CD4-positive, alpha-beta T cell treated with Interleukin-17A for 4 hours (primary cell): ENCODE results near the gene MGME1.

ENCODE experiments used
- DNase-seq: peaks from one replicate; pipeline ENCODE4 v3.0.0-alpha.2; 2020; ENCODE audit warnings: mixed read lengths

MGME1 gene

DNA sequence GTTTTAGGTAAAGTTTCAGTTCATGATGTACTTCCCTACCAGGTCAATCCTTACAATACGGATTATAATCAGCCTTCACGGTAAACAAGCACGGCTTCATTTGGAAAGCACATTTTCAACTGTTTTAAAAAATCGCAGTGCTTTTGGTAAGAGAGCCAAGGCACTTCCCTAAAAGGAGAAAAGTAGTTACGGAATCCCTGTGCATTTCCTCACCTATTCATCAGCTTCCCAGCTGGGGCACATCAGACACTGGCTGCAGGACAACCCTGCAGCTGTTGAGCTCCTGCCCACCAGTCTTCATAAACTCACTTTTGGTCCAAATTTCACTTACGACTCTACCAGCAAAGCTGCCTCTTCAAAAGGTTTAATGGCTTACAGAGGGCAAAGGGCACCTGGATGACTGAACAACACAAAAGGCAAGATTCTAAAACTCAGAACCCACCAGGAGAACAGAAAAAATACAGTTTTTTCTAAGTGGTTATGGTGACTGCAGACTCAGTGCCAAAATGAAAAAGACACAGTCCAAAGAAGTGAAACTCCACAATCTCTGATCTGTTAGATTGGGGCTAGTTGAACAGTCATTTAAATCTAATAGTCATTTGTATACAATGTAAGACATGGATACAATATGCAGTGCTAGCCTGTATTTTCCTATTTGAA, 7.8 kb upstream of the MGME1 start:
- no peak for DNase-seq

GRCh38 chr20:17961587-17961940, 7.3 kb upstream of the MGME1 start:
- no peak for DNase-seq

DNA sequence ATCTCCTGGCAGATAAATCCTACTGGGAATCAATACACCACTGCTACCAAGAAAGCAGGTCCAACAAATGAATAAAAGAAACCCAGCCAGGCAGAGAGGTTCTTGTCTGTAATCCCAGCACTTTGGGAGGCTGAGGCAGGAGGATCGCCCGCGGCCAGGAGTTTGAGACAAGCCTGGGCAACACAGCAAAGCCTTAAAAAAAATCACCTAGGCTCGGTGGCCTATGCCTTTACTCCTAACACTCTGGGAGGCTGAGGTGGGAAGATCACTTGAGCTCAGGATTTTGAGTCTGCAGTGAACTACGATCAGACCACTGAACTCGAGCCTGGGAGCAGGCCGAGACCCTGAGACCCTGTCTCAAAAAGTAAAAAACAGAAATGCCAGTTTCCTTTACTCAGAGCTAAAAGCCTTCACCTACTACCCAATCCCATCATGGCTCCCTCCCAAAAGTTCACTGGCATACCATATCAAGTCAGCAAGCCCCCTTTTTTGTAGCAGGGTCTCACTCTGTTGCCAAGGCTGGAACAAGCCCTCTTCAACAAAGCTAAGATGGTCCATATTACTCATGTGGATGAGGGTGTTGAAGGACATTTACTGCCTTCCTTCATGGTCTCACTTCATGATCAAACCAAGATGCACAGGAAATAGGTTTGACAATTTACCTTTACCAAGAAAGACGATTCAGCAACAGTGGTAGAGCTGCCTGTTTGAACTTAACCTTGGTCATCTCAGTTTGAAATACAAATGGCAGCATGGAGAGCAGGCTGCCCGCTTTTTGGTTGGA, 5.5 kb upstream of the MGME1 start:
- DNase-seq, result no peak

- DNase-seq, result no peak
These were observed 4.7 kb upstream of the MGME1 start for GRCh38 chr20:17964073-17964472.

GRCh38 chr20:17964632-17965031, 4.2 kb upstream of the MGME1 start:
- no peak for DNase-seq

DNA sequence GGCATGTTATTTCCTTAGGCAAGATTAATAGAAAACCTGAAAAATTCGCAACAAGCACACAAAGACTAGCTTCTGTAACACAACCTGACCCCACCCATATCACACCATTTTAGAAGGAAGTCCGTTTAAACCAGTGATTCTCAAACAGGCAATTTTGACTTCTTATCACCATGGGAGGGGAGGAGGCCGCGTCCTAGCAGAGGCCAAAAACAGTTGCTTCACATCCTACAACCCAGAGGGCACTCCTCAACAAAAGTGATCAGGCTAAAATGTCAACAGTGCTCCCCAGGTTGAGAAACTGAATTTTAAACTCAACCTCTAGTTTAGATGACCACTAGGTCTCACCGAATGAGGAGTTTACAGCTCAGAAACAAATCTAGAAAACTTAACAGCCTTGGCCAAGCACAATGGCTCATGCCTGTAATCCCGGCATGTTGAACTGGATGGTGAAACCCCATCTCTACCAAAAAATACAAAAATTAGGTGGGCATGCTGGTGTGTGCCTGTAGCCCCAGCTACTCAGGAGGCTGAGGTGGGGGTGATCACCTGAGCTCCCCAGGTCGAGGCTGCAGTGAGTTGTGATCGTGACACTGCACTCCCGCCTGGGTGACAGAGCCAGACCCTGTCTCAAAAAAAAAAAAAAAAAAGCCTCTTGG, 3.6 kb upstream of the MGME1 start:
- DNase-seq, result no peak

- DNase-seq, result no peak
These were observed 2.1 kb upstream of the MGME1 start for GRCh38 chr20:17966432-17967310.

DNA sequence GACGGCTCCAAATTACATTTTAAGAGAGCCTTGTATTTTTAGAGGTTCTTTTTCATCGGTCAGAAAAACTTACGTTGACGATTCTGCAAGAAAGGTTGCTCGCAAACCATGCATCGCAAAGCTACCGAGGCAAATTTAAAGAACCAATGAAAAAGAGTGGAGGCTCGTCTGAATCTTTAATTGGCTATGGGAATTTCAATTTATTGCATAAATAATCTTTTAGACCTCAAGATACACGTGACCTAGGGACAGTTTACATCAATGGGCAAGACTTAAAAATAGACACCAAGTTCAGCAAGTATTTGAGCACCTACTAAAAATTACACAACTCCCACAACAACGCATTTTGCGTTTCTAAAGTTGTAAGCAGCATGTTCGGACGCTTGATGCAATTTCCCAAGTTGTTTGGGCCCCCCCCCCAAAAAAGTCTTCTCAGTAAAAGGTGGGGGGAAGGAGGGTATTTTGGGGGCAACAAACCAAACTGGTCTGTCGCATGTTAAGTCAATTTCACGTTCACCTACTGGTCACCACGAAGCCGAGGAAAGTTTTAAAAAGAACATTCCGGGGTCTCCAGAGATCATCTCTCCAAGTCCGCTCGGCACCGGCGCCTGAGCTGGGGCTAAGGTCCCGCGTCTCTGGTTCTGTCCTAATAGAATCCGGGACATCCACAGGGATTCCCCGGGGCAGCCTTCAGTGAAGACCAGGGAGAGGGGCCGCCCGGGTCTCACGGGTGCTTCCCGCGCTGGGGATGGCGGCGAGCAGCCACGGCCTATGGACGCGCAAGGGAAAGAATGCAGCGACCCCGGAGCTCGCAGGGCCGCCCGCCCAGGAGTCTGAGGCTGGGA, 1.1 kb upstream of the MGME1 start:
- DNase-seq, result no peak

GRCh38 chr20:17969278-17969883, 563 bp downstream of the MGME1 start:
- DNase-seq, result peak; percentile 42

GRCh38 chr20:17969884-17970409, 1.1 kb downstream of the MGME1 start:
- DNase-seq, result peak; percentile 34

DNA sequence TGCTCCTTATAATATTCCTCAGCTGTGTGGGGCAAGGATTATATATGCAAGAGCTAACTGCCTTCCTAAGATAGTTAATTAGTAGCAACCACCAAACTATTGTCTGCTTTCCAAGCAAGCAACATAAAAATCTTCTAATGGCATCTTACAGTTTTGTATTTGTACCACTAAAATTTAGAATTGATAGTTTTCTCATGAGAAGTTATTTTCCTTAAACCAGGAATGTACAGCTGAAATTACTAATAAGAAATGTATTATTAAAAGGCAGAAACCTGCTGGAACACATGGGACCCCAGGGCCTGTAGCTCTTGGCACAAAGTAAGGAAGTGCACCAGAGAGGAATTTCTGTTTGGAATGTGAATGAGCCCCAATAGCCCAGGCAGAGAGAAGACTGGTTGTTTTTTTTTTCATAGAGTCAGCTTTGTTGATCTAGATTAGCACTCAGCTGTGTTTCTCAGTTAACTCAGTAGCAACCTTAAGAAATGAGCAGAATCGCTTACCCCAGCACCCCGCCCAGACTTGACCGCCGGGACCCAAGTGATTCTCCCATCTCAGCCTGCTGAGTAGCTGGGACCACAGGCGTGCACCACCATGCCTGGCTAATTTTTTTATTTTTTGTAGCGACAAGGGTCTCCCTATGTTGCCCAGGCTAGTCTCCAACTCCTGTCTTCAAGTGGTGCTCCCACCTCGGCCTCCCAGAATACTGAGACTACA, 2.6 kb downstream of the MGME1 start:
- DNase-seq, result no peak

DNA sequence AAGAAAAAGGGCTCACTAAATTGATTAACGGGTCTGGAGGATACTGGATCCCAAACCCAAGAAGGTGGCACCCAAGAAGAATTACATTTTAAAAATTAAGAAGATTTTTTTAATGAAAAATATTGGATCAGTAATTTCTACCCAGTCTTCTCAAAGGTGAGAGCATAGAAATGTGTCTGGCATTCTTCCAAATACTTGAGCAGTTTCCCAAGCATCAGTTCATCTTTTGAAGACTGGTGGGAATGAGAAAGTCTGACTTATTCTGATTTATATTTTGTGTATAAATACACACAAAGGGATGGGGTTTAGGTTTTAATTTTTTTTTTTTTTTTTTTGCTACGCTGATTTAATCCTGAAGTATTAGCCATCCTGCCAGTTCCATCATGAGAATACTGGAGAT, 3.3 kb downstream of the MGME1 start:
- no peak for DNase-seq

DNA sequence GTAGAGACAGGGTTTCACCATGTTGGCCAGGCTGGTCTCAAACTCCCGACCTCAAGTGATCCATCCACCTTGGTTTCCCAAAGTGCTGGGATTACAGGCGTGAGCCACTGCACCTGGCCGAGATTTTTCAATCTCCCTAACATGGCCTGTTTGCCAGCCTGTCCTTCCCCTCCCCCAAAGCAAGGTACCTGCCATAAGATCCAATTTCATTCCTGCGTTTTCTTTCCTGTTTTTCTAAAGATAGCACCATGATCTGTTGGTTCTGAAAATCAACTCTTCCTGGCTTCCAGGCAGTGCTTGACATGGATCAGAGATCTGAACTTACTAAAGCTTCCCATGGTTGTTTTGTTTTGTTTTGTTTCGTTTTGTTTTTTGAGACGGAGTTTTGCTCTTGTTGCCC, 7.5 kb downstream of the MGME1 start:
- no peak for DNase-seq

GRCh38 chr20:17985388-17986018, 16.7 kb downstream of the MGME1 start:
- no peak for DNase-seq

DNA sequence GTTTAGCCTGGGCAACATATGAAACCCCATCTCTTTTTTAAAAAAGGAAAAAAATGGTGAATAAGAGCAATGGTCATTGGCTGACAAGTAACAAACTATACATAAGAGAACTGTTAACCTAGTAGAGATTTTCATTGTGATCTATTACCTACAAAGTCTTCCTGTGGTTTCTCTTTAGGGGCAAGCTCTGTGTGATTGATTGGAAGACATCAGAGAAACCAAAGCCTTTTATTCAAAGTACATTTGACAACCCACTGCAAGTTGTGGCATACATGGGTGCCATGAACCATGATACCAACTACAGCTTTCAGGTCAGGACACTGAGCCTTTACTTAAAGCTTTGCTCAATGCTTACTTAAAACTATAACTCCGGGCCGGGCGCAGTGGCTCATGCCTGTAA, 19.2 kb downstream of the MGME1 start:
- DNase-seq, result no peak

GRCh38 chr20:17990278-17990972, 21.6 kb downstream of the MGME1 start:
- DNase-seq, result no peak

GRCh38 chr20:17992224-17992637, 23.4 kb downstream of the MGME1 start:
- DNase-seq, result no peak

DNA sequence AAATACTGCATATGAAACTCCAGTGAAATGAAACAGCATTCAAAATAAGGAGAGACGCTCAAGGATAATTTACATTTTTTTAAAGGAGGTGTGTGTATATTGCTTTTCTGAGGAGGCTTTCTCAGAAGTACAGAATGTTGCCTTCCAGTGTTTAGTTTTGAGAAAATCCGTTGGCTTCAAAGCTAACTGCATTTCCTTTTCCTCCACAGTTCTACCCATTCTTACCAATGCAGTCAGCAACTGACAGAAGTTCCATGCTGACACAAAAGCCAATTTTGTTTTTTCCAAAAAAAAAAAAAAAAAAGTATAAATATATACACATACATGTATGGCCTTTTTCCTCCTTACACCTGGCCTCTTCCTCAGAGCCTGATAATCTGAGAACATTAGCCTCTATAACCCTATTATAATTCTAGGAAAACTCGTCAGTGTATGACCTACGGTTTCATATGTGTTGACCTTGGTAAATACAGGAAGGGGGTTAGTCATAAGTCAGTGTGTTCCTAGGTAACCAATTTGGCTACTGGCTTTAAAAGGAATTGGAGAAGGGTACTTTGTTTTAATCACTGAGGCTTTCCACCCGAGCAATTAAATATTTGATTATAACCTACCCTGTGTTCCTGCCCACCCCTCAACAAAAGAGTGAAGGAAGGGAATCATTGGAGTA, 24.2 kb downstream of the MGME1 start:
- no peak for DNase-seq

GRCh38 chr20:17993546-17993945, 24.7 kb downstream of the MGME1 start:
- no peak for DNase-seq
